Endothelial cell of umbilical vein (primary cell): Measurements from ENCODE around the gene TMEM269. TPM values are rescaled to one million over a fixed set of nuclear protein-coding genes. Genes with fewer than 3 reads are reported as not detected.

Experiments used
- BruUV-seq: library from RNA; stranded (reverse); fragments of 400-500 nt; replicated peaks from 2 replicates; lab custom pipeline; 2021; lab: Mats Ljungman, UMichigan
- CTCF ChIA-PET: fragments of 300-600, 350-600 bp; sonication (Branson Sonifier 250); formaldehyde crosslinking; loops from one replicate; lab custom pipeline; 2021; ENCODE audit warnings: antibody characterized with exemption, inconsistent platforms; lab: Charles Lee
- POLR2A ChIA-PET: fragments of 300-600, 350-600 bp; sonication (Branson Sonifier 250); formaldehyde crosslinking; loops from one replicate; lab custom pipeline; 2021; ENCODE audit warnings: antibody characterized with exemption, inconsistent platforms; lab: Charles Lee
- DNase-seq: peaks from one replicate; pipeline ENCODE4 v3.0.0-alpha.2; 2011; ENCODE audit warnings: low read depth, low spot score
- FAIRE-seq: peaks from 2 replicates; lab custom pipeline; 2011; peaks lifted over from hg19 to GRCh38; lab: Jason Lieb, UNC
- H2AFZ ChIP-seq: 2 replicates; pipeline ENCODE4 v1.6.0; 2012; ENCODE audit warnings: low read depth, low read length, control low read depth, inconsistent platforms
- H3K27ac ChIP-seq: 2 replicates; pipeline ENCODE4 v1.5.1; 2011; ENCODE audit warnings: low read depth, mild to moderate bottlenecking, control low read depth, low read length, moderate library complexity; ENCODE audit not compliant: insufficient read depth
- H3K27me3 ChIP-seq, 2 experiments: 2 replicates each; pipeline versions ENCODE4 v1.6.0 to v1.6.1; 2011; ENCODE audit warnings: low read length in 2 of 2, mixed read lengths in 1 of 2; ENCODE audit not compliant: control insufficient read depth in 2 of 2, insufficient read depth in 2 of 2
- H3K36me3 ChIP-seq, 2 experiments: 2 replicates in 1 of 2; 3 replicates in 1 of 2; pipeline ENCODE4 v1.5.1; 2011; ENCODE audit warnings: low read length in 2 of 2, mild to moderate bottlenecking in 1 of 2, moderate library complexity in 1 of 2; ENCODE audit not compliant: control insufficient read depth in 2 of 2, insufficient read depth in 2 of 2; ENCODE audit errors: extremely low read depth in 1 of 2
- H3K4me1 ChIP-seq: 3 replicates; pipeline ENCODE4 v1.5.1; 2011; ENCODE audit warnings: mild to moderate bottlenecking, low read length; ENCODE audit not compliant: control insufficient read depth, insufficient read depth; ENCODE audit errors: extremely low read depth
- H3K4me2 ChIP-seq: 2 replicates; pipeline ENCODE4 v1.6.1; 2011; ENCODE audit warnings: low read length, control low read depth, mixed read lengths; ENCODE audit not compliant: insufficient read depth
- H3K4me3 ChIP-seq, 3 experiments: fragments of 200-600 bp in 1 of 3; sonication (generic), shearing (Covaris generic) in 1 of 3; replicated peaks in 1 of 3; 2 replicates each; pipeline ENCODE4 v1.5.1; 2011 to 2016; ENCODE audit warnings: control low read depth in 3 of 3, low read length in 3 of 3, mild to moderate bottlenecking in 2 of 3, inconsistent platforms in 1 of 3, low read depth in 1 of 3, moderate library complexity in 1 of 3; ENCODE audit not compliant: insufficient read depth in 1 of 3
- H3K79me2 ChIP-seq: 2 replicates; pipeline ENCODE4 v1.6.0; 2012; ENCODE audit warnings: low read length, inconsistent platforms; ENCODE audit not compliant: control insufficient read depth, insufficient read depth
- H3K9ac ChIP-seq: replicated peaks from 2 replicates; pipeline ENCODE3; 2011; ENCODE audit warnings: low read length, control low read depth; ENCODE audit not compliant: insufficient read depth; ENCODE audit errors: extremely low read depth
- H3K9me1 ChIP-seq: replicated peaks from 3 replicates; pipeline ENCODE4 v1.6.0; 2011; ENCODE audit warnings: mild to moderate bottlenecking, low read length; ENCODE audit not compliant: control insufficient read depth, insufficient read depth; ENCODE audit errors: extremely low read depth
- H3K9me3 ChIP-seq: replicated peaks from 2 replicates; pipeline ENCODE4 v1.5.1; 2012; ENCODE audit warnings: low read length, inconsistent platforms; ENCODE audit not compliant: control insufficient read depth, insufficient read depth
- H4K20me1 ChIP-seq: replicated peaks from 2 replicates; pipeline ENCODE3; 2011; ENCODE audit warnings: mild to moderate bottlenecking, low read length; ENCODE audit not compliant: control insufficient read depth, insufficient read depth; ENCODE audit errors: extremely low read depth
- EZH2 ChIP-seq: IDR thresholded peaks from 2 replicates; pipeline ENCODE4 v1.6.1; 2012; ENCODE audit warnings: borderline replicate concordance, low read depth, mild to moderate bottlenecking, moderate library complexity, low read length, inconsistent platforms; ENCODE audit not compliant: severe bottlenecking
- FOS ChIP-seq: IDR thresholded peaks from 2 replicates; pipeline ENCODE4 v1.6.1; 2011; ENCODE audit warnings: mild to moderate bottlenecking, low read length, moderate library complexity, borderline replicate concordance; ENCODE audit not compliant: insufficient read depth
- GATA2 ChIP-seq: IDR thresholded peaks from 2 replicates; pipeline ENCODE4 v1.7.0; 2011; ENCODE audit warnings: low read depth, mild to moderate bottlenecking, moderate library complexity, mixed read lengths, low read length; ENCODE audit not compliant: insufficient read length, insufficient read depth
- JUN ChIP-seq: IDR thresholded peaks from 2 replicates; pipeline ENCODE4 v1.6.1; 2011; ENCODE audit warnings: borderline replicate concordance, low read depth; ENCODE audit not compliant: insufficient read length, insufficient read depth
- MYC ChIP-seq: IDR thresholded peaks from one replicate; pipeline ENCODE4 v1.6.1; 2011; ENCODE audit warnings: mild to moderate bottlenecking, low read depth, low read length
- POLR2A ChIP-seq: IDR thresholded peaks from 2 replicates; pipeline ENCODE4 v1.6.1; 2012; ENCODE audit warnings: low read depth, mild to moderate bottlenecking, control low read depth, low read length
- POLR2AphosphoS5 ChIP-seq: IDR thresholded peaks from 2 replicates; pipeline ENCODE4 v1.6.1; 2012; ENCODE audit warnings: low read depth, mild to moderate bottlenecking, control low read depth, low read length, moderate library complexity; ENCODE audit not compliant: insufficient read depth
- dilution Hi-C: fragments of 300-500 bp; cut with MboI; formaldehyde crosslinking; loops from one replicate; pipeline ENCODE4 v1.15.0; 2019; ENCODE audit warnings: low sequenced_read_pairs; ENCODE audit not compliant: extremely low pct_ligation_motif_present
- intact Hi-C: fragments of 100-400 bp; cut with micrococcal nuclease; formaldehyde crosslinking; loops from one replicate; pipeline ENCODE4 v1.10.0; 2022
- polyA plus RNA-seq, 4 experiments: library from polyadenylated mRNA; depleted of rRNA in 3 of 4; stranded (reverse) in 3 of 4; unstranded in 1 of 4; fragments of >200 nt; gene quantifications; 2 replicates each; pipeline versions ENCODE4 v1.2.1 to v1.2.3, GENCODE V29; 2011 to 2012; ENCODE audit warnings: missing spikeins in 1 of 4
- total RNA-seq: library from RNA; stranded (reverse); gene quantifications from 2 replicates; pipeline ENCODE4 v1.2.3, GENCODE V29; 2021
- TF ChIP-seq, protein P1 (sequence below): IDR thresholded peaks from 2 replicates; pipeline ENCODE4 v1.6.1; 2011; ENCODE audit not compliant: insufficient read depth, insufficient read length
- TF ChIP-seq, protein P2 (sequence below), 2 donors: IDR thresholded peaks; 1 replicate in 1 of 2; 2 replicates in 1 of 2; pipeline ENCODE4 v1.5.1; 2011; ENCODE audit warnings: low read length in 2 of 2, mild to moderate bottlenecking in 2 of 2, moderate library complexity in 2 of 2, control low read depth in 1 of 2, inconsistent platforms in 1 of 2, low read depth in 1 of 2; ENCODE audit not compliant: insufficient read depth in 1 of 2; ENCODE audit errors: extremely low read depth in 1 of 2

Gene TMEM269
- total and polyA plus RNA-seq, 2 donors (not counting 3 experiments of a cell fraction or from before 2014, with no cell fraction given): 0.03 TPM; not detected in 1

DNA sequence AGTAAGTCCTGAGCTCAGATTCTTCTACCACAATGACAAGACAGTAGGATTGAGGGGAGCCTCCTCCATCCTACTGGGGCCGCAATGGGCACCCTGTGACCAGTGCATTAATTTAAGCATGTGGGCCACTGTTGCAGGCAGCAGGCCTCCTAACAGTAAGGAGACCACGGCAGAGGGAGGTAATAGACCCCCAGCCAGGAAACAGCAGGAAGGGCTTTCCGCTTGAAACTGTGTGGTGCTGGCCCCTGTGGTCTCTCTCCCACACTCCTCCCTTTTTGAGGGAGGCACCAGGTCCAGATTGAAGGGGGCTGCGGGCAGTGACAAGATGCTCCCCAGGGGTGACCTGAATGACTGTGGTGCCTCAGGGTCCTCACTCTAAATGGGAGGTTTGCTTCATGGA lies 43.1 kb upstream of the TMEM269 start:
- BruUV-seq: no TSS peak
- no peaks in the 10 kb centered on the region for H3K27me3 ChIP-seq
- H3K4me2 ChIP-seq: no peak overlapping the region
- H4K20me1 ChIP-seq: no peaks in the 10 kb centered on the region
- H3K27ac ChIP-seq: no peak overlapping the region
- no peaks in the 10 kb centered on the region for H3K4me1 ChIP-seq
- dilution Hi-C loops (no loop called here), intact Hi-C loops (no loop called here)
- no peak overlapping the region for H3K4me3 ChIP-seq
- H2AFZ ChIP-seq: no peak overlapping the region
- no peaks in the 10 kb centered on the region for H3K9me1 ChIP-seq
- DNase-seq: no peak
- no peak for TF ChIP-seq EZH2
- no peak for TF ChIP-seq GATA2
- no peak for TF ChIP-seq POLR2A
- TF ChIP-seq, protein P1, sequence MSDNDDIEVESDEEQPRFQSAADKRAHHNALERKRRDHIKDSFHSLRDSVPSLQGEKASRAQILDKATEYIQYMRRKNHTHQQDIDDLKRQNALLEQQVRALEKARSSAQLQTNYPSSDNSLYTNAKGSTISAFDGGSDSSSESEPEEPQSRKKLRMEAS: no peak
- TF ChIP-seq JUN: no peak
- TF ChIP-seq FOS: no peak
- TF ChIP-seq, protein P2, sequence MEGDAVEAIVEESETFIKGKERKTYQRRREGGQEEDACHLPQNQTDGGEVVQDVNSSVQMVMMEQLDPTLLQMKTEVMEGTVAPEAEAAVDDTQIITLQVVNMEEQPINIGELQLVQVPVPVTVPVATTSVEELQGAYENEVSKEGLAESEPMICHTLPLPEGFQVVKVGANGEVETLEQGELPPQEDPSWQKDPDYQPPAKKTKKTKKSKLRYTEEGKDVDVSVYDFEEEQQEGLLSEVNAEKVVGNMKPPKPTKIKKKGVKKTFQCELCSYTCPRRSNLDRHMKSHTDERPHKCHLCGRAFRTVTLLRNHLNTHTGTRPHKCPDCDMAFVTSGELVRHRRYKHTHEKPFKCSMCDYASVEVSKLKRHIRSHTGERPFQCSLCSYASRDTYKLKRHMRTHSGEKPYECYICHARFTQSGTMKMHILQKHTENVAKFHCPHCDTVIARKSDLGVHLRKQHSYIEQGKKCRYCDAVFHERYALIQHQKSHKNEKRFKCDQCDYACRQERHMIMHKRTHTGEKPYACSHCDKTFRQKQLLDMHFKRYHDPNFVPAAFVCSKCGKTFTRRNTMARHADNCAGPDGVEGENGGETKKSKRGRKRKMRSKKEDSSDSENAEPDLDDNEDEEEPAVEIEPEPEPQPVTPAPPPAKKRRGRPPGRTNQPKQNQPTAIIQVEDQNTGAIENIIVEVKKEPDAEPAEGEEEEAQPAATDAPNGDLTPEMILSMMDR (IDR thresholded peaks at IDR 0.05; ENCODE audit: extremely low read depth in 1 of 2, insufficient read depth in 1 of 2, low read depth in 1 of 2, low read length in 2 of 2): no peak
- no peak for TF ChIP-seq POLR2AphosphoS5
- TF ChIP-seq MYC: no peak
- no peak for FAIRE-seq
- POLR2A ChIA-PET: no interaction called here
- no peaks in the 10 kb centered on the region for H3K9me3 ChIP-seq
- H3K9ac ChIP-seq: no peak overlapping the region
- CTCF ChIA-PET: interaction anchor here (1.2 to 6.1 kb wide), 2 partner anchors 11 to 164 kb away, joined by 3 to 79 read pairs; no protein-coding TSS in a partner anchor
- no peaks in the 10 kb centered on the region for H3K79me2 ChIP-seq
- peaks cover 0 to 8% of the 10 kb centered on the region in 2 experiments for H3K36me3 ChIP-seq
